Measurements from ENCODE around the gene GPR107.

Gene GPR107

DNA sequence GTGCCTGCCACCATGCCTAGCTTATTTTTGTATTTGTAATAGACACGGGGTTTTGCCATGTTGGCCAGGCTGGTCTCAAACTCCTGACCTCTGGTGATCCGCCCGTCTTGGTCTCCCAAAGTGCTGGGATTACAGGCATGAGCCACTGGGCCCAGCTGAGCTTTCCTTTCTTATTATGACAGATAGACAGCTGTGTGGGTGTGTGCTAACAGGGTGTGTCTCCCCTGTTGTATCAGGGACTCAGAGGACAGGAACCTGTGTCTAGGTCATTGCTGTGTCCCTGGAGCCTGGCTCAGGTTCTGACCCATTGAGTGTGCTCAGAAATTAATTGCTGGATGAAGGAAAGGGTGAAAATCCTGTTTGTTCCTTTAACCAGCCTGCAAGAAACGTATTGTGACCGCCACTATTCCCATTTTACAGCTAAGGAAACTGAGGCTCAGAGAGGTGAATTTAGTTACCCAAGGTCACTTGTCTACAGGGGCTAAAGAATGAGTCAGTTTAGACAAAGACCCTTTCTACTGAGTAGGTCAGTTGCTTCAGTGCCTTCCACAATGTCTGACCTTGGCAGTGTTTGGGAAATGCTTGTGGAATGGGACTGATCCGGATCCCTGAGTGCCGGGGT is 135.3 kb downstream of the GPR107 start:
- no peak for DNase-seq
